CD4-positive, alpha-beta T cell treated with Interleukin-10 for 1 hour (primary cell): ENCODE data around the gene RAB44.

Experiments used
- DNase-seq: peaks from one replicate; pipeline ENCODE4 v3.0.0-alpha.2; 2020

RAB44 gene

GRCh38 chr6:36731622-36732310 is 34.1 kb downstream of the RAB44 start:
- no peak for DNase-seq

- no peak for DNase-seq
Observed at GRCh38 chr6:36733300-36733699, 35.7 kb downstream of the RAB44 start.

GRCh38 chr6:36734486-36735060 is 36.9 kb downstream of the RAB44 start:
- no peak for DNase-seq

GRCh38 chr6:36735110-36736071 is 37.8 kb downstream of the RAB44 start:
- DNase-seq: peak; percentile 38

- DNase-seq: no peak
Observed at GRCh38 chr6:36737043-36737785, 39.6 kb downstream of the RAB44 start.

- no peak for DNase-seq
Observed at GRCh38 chr6:36738108-36738507, 40.5 kb downstream of the RAB44 start.

GRCh38 chr6:36739947-36740817 is 42.6 kb downstream of the RAB44 start:
- no peak for DNase-seq

- DNase-seq: no peak
Observed at GRCh38 chr6:36740818-36741179, 43.2 kb downstream of the RAB44 start.

- DNase-seq: no peak
Observed at GRCh38 chr6:36742146-36742545, 44.5 kb downstream of the RAB44 start.

GRCh38 chr6:36743032-36743431 is 45.4 kb downstream of the RAB44 start:
- no peak for DNase-seq

GRCh38 chr6:36743538-36744303 is 46.1 kb downstream of the RAB44 start:
- no peak for DNase-seq

GRCh38 chr6:36744304-36744673 is 46.7 kb downstream of the RAB44 start:
- no peak for DNase-seq

- no peak for DNase-seq
Observed at GRCh38 chr6:36745283-36745682, 47.7 kb downstream of the RAB44 start.

- no peak for DNase-seq
Observed at GRCh38 chr6:36745836-36746235, 48.2 kb downstream of the RAB44 start.

- no peak for DNase-seq
Observed at GRCh38 chr6:36746251-36746650, 48.6 kb downstream of the RAB44 start.

- no peak for DNase-seq
Observed at GRCh38 chr6:36749829-36750489, 52.3 kb downstream of the RAB44 start.

GRCh38 chr6:36751091-36751490 is 53.5 kb downstream of the RAB44 start:
- no peak for DNase-seq

GRCh38 chr6:36751833-36752186 is 54.2 kb downstream of the RAB44 start:
- no peak for DNase-seq

GRCh38 chr6:36752187-36752885 is 54.7 kb downstream of the RAB44 start:
- peak; percentile 19 for DNase-seq

GRCh38 chr6:36752886-36753506 is 55.4 kb downstream of the RAB44 start:
- no peak for DNase-seq
